HK-2 (cell line): ENCODE measurements around the gene PPFIBP2.

Experiments used
- DNase-seq: peaks from one replicate; pipeline ENCODE4 v3.0.0-alpha.2; 2018; ENCODE audit not compliant: unreplicated experiment

PPFIBP2 gene

DNA sequence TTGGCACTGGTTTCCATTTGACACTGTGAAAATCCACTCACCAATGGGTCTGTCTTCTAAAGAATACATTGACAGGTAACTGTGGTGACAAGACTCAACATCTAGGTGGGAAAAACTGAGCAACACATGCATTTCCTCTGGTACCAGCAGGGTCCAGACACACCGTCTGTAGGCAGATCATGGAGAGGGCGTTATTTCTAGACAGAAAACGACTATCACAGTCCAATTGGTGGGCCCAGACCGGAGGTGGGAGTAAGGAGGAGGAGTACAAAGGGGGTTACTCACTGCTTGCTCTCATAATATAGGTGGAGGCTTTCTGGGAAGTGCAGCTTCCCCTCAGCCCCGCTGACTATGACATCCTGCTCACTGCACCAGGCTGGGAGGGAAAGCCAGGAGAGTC lies 182.6 kb downstream of the PPFIBP2 start:
- DNase-seq, result no peak
